Epidermal melanocyte (primary cell): Measurements from ENCODE around the gene RAB3B.
"Not testable (repeated sequence)": the region's sequence is repeated elsewhere in the genome, so short reads cannot be mapped to it uniquely, and the experiment has no call there.

Source experiments
- DNase-seq: peaks from one replicate; pipeline ENCODE4 v3.0.0; 2011; ENCODE audit warnings: low spot score; ENCODE audit not compliant: insufficient read length

RAB3B gene

DNA sequence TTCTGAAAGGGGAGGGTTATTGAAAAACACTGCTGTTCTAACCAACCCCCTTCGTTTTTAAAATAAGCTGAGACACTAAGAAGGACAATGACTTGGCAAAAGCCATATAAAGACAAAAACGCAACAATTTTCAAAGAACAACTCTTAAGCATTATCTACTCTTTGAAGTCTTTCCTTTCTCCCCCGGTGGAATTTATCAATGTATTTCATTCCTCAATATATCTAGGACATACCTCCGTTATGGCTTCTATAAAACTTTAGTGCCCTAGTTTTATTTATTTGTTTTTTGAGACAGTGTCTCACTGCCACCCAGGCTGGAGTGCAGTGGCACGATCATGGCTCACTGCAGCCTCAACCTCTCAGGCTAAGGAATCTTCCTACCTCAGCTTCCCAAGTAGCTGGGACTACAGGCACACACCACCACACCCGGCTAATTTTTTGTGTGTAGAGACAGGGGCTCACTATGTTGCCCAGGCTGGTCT, 115.2 kb downstream of the RAB3B start:
- no peak for DNase-seq

DNA sequence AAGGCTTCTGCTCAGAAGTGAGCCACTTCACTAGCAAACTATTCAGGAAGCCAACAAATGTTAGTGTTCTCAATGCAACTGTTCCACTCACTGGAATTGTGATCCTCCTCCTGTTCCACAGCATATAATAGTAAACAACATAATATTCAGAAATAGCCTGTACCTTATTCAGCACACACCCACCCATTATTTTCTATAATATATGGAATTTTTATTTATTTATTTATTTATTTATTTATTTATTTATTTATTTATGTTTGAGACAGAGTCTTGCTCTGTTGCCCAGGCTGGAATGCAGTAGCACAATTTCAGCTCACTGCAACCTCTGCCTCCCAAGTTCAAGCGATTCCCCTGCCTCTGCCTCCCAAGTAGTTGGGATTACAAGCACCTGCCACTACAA, 117.2 kb downstream of the RAB3B start:
- DNase-seq, result not testable (repeated sequence)

DNA sequence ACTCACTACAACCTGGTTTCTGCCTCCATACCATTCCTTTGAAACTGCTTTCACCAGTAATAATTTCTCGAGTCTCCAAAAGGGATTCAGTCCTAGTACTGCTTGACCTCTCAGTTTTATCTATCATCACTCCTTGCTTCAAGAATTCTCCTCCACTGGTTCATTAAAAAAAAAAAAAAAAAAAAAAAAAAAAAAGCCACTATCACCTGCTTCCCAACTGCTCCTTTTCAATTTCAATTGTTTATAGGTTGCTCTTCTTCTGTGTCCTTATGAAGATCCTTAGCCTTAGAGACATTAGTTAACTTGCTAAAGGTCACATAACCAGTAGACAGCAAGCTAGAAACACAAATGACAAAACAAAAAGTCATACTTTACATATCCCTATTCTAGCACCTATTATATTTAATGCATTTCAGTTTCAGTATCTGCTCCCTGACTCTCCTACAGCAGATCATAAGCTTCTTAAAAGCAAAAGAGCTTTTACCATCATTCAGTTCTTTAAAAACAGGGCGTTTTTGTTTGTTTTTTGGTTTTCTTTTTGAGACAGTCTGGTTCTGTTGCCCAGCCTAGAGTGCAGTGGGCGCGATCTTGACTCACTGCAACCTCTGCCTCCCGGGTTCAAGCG, 119.0 kb downstream of the RAB3B start:
- no peak for DNase-seq

DNA sequence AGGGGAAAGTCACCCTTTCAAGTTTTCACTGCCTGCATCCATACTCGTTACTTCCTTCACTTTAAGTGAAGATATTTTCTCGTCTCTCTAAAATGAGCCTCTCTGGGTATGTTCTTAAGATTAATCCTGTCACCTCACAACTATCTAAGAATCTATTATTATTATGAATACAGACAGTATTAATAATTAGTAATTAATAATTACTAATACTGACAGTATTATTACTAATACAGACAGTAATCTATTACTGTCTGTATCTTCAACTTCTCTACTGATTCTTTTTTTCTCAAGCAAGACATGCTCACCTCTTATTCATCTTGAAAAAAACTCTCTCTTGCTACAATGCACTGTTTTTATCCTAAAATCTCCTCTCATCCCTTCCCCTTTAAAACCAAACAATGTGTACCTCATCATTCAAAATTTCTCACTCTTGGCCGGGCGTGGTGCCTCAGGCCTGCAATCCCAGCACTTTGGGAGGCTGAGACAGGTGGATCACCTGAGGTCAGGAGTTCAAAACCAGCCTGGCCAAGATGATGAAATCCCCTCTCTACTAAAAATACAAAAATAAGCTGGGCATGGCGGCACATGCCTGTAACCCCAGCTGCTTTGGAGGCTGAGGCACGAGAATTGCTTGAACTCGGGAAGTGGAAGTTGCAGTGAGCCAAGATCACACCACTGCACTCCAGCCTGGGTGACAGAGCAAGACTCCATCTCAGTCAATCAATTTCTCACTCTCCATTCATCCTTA, 119.7 kb downstream of the RAB3B start:
- no peak for DNase-seq

DNA sequence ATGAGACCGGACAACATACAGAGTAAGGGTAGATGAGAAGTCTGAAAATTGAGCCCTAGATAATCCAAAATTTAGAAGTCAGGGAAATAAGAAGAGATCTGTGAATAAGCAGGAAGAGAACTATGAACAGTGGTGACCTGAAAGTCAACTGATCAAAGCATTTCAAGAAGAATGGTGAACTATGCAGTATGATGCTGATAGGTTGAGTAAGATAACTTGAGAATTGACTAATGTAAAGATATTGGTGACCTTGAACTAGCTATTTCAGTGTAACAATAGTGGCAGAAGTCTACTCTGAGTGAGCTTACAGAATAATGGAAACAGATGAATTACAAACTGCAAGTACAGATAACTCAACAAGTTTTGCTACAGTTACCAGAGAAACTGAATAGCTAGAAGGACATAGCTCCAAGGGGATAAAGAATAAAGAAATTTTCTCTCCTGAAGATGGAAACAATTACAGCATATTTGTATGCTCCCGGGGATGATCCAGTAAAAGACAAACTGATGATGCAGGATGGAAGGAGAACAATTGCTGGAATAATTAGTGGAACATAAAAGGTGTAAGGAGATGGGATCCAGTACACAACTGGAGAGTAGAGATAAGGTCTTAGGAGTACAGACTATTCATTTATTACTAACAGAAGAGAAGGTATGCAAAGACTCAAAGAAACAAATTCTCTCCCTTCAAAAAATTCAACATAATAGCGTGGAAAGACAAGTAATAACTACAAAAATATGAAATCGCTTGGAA, 122.8 kb downstream of the RAB3B start:
- DNase-seq, result no peak

DNA sequence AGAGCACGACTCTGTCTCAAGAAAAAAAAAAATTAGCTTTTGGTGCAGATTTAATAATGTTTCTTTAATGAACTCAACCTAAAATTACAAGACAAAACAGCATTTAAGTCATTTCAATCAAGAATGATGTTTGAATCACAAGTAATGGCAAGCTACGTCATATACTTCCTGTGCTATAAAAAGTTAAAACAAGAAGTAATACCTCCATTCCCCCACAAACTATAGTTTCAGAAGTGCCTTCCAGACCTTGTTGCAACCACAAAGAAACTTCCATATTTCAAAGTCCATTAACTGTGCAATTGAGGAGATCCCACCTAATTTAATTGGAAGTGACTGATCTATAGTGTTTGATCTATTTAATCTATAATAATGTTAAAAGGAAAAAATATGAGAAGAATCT, 127.1 kb downstream of the RAB3B start:
- no peak for DNase-seq

DNA sequence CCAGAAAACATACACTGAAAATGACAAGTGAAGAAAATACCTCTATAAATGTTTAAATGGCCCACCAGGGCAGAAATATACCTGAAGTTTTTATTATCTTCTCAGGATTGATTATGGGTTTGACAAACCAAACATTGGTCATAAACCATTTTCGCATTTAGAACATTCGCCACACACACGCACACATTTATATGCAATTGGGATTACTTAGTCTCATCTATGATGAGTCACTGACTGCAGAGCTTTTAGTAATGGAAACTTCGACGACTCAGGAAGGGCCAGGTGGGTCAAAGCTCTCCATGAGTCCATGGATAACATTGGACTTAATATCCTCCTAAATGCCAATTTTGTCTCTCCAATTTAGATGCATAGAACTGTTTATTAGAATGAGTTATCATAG, 128.8 kb downstream of the RAB3B start:
- no peak for DNase-seq

DNA sequence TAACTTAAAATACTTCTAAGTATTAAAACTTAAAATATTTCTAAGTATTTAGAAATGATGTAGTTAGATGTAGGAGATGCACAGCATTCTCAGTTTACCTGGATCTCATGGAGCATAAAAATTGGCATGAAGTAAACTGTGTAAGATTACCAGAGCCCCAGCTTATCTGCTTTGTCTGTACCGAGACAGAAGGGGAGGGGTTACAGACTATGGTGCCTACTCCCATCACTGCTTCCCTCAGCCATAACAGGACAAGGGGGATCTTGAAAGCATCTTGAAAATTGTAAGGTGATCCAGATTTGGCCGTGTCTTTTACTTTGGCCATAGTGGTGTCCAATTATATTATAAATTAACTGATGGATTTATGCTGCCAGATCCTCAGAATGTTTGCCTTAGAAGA, 130.8 kb downstream of the RAB3B start:
- DNase-seq, result no peak

DNA sequence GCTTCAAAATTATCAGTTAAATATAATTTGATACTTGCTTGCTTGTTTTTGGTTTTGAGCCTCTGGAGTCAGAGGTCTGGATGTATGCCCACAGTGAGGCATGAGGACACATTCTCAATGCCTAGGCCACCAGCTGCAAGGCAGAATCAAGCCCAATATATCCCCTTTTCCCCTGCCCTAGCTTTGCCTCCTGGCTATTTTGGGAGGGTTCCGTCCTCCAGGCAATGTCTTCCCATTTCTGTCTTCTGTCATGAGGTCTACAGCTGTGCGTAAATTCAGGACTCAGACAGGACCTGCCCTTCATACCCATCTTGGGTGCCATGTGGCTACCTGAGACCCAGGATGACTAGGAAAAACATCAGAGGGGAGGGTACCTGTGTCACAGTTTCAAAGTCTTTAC, 131.2 kb downstream of the RAB3B start:
- DNase-seq, result no peak

DNA sequence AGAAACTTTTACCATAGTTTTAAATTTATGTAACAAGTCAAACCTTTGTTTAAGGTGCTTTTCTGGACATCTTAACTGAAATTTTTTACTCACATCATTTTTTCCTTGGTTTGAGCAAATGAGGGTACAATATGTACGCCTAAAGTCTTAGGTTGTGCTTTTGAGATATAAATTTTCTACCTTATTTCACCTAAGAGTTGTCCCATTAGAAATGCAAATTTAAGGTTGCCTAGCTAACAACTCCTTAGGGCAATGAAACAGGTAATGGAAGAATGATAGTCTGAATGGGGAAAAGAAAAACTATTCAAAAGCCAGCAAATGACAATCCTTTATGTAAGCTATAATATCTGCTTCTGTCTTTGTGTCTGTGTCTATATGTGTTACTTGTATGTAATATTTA, 131.6 kb downstream of the RAB3B start:
- no peak for DNase-seq
